Activated CD4-positive, CD25-positive, alpha-beta regulatory T cell treated with anti-CD3 and anti-CD28 coated beads, Interleukin-2, amount 50 U/mL, for 16 hours (primary cell): Measurements from ENCODE around the gene ITGB2.
"Not testable (repeated sequence)": the region's sequence is repeated elsewhere in the genome, so short reads cannot be mapped to it uniquely, and the experiment has no call there.

ENCODE experiments used
- DNase-seq: peaks from one replicate; pipeline ENCODE4 v3.0.0-alpha.2; 2020; ENCODE audit warnings: low read depth, low spot score

Gene ITGB2

DNA sequence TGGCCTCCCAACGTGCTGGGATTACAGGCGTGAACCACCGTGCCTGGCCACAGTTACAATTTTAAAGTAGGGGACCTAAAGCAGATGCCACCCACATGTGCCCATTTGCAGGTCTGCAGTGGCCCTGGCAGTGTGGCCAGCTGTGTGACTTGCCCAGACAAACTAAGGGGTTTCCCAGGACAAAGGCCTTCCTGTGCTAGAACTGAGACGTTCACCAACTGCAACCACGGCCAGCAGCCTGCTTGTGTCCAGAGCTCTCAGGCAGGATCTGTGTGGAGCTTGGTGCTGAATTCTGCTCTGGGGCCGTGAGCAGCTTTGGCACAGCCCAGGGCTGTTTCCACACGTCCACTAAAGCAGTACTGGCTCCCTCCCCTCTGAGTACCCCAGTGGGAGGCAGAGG lies 36.6 kb downstream of the ITGB2 start:
- no peak for DNase-seq

DNA sequence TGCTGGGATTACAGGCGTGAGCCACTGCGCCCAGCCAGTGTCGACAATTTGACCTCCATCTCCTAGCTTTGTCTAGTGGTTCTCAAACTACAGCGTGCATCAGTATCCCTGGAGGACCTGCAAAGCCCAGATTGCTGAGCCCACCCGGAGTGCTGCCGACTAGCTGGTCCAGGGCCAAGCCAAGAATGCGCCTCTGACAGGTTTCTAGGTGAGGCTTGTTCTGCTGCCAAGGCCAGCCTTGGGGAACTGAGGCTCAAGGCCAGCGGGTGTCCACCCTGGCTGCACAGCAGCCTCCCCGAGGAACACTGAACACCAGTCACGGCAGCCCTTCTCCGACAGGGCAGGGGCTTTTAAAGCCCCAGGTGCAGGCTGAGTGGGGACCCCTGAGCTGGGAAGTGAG lies 37.4 kb downstream of the ITGB2 start:
- no peak for DNase-seq

DNA sequence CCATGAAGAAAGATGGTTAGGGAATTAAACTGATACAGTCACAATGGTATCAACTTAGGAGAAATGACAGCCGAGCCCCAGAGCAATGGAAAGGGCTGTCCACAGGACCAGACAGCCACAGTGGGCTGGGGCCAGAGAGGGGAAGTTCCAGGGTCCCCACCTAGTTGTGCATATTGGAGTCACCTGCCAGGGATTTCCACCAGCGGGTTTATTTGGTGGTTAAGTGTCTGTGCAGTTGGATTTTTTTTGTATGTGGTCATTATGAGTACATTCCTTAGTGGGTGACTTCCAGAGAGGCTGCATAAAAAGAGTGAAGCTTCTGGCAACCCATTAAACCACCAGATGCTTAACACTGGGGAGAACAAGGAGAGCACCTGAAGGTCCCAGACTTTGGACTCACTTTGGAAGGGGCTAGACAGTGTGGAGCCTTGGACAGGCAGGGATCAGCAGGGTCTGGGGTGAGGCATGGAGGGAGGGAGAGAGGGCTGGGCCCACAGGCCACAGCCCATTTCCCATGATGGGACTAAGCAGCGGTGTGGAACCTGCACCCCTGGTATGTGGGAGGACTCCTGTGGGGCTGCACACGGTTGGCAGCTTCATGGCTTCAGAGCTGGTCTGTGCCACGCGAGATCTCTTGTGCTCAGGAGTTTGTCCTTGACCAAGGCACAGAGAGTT lies 39.4 kb downstream of the ITGB2 start:
- DNase-seq, result no peak

DNA sequence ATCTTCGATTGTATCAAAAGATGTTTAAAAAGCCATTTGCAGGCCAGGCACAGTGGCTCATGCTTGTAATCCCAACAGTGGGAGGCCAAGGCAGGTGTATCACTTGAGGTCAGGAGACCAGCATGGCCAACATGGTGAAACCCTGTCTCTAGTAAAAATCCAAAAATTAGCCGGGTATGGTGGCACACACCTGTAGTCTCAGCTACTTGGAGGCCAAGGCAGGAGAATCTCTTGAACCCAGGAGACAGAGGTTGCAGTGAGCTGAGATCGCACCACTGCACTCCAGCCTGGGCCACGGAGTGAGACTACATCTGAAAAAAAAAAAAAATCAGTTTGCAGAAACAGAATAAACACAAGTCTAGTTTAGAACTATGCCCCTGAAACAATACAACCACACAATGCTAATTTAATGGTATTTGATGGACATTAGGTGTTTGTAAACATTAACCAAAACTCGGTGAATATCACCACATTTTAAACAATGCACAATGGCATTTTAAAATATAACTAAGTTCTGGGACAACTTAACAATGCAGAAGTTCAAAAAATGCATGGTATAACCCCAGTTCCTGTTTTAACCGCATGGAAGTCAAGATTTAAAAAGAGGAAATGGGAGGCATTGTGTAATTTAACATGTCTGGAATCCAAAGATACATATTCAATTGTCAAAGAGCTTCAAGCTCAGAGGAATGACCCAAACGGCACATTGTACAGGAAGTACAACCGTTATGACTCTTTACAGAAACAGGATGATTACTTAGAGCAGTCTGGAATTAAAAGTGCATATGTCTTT lies 40.1 kb downstream of the ITGB2 start:
- DNase-seq, result no peak

DNA sequence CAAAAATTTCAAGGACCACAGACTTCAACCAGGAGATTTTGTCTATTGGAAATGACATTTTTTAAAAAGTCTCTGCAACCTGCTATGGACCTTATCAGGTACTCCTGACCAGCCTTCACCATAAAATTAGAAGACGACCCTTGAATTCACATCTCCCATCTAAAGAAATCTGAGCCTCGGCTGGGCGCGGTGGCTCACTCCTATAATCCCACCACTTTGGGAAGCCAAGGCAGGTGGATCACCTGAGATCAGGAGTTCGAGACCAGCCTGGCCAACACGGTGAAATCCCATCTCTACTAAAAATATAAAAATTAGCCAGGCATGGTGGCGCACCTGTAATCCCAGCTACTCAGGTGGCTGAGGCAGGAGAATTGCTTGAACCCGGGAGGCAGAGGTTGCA lies 41.5 kb downstream of the ITGB2 start:
- not testable (repeated sequence) for DNase-seq

DNA sequence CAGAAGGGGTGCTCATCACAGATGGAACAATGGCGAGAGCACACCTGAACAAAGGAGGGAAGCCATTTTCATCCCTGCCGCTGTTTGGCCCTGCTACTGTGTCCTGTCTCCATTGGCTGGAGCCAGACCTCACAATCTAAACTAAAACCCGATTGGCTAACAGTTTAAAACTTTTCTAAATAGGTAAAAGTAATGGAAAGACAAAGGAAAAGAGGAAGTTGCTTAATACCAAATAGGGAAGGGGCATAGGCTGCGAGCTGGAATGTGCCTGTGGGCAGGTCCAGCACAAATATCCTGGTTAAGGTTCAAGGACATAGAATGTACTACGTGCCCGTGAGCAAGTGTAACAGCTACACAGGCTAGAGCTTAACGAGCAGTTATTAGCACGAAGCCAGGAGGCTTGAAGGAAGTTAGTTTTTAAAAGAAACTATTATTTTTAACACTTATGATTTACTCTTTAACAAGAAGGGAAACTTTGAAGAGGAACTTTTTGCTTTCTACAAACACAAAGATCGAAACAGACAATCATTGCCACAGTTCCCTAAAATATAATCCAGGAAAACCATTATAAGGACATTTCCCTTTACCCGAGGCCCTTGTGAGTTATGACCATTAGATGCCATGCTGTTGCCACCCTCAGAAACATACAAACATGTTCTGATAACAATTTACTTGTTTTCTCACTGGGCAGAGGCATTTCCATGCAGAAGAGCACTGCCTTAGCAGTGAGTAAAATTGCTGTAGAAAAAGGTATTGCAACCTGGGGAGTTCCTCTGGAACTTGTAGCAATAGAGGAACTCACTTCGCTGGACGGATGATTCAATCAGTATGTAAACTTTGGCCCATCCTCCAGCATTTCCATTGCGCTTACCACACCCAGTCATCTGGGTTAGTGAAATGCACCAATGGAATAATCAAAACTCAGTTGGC lies 42.4 kb downstream of the ITGB2 start:
- DNase-seq, result no peak

DNA sequence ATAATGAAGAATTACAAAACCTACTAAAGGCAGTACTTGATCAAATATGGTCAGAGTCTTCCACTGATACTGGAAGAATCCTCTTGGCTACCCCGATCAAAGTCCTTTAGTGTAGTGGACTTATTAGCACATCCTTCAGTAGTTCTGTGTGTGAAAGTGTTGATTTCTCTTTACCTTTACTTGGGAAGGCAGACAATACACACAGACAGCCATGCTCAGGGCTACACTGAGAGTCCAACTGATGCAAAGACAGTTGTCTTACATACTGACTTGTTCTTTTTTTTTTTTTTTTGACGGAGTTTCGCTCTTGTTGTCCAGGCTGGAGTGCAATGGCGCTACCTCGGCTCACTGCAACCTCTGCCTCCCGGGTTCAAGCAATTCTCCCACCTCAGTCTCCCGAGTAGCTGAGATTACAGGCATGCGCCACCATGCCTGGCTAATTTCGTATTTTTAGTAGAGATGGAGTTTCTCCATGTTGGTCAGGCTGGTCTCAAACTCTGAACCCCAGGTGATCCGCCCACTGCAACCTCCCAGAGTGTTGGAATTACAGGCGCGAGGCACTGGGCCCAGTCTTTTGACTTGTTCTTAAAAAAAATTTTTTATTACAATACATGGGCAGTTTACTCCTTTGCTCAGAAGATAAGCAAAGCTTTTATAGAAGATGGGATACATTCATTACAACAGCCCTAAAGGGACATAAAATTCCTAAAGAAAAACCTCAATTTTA lies 43.7 kb downstream of the ITGB2 start:
- no peak for DNase-seq

DNA sequence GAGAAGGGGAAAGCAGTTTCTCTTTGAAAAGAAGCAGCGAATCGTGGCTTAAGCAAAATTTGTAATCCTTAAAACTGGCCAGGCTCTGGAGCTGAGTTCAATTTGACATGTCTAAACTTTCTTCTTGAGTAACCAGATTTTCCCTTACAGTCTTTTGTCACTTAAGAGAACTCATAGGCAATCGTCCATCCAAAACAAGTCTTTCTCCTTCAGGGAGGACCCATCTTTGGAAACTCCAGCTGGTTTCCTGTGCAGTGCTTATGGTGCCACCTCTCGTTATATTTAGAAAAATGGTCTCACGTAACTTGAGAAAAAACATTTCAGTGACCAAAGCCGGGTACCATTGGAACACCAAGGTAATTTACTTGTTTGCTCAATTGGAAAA lies 45.4 kb downstream of the ITGB2 start:
- no peak for DNase-seq

DNA sequence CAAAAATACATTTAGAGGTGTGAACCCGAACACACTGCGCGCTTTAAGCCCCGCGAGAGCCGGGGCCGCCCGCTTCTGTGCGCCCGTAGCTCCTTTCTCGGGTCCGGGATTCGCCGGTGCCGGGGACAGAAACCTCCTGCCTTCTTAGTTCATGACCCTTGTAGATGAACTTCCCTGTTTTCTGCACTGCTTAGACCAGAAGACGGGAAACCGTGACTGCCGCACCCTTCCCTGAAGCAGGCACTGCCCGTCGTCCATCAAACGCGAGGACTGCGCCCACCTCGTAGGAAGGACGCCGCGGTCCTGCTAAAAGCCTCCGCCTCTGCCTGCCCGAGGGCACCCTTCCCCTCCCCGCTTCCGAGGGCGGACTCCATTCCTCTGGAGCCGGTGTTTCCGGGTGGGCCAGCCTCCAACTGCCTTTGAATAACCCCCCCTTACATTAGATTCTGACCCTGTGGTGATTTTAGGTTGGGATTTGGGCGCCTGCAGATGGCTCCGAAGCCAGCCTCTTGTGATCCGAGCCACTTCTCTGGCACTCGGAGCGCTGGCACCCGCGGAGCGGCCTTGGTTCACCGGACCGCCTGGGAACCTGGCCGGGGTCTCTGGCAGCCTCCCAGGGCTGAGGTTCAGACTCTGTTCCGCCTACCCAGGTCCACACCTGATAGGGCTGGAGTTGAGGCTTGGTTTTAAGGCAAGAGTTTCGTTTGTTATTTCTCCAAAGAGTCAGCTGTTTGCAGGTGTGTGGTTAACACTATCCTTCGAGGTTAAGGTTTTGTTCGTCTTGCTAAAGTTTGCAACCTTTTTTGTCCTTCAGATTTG lies 46.0 kb downstream of the ITGB2 start:
- DNase-seq, result no peak

DNA sequence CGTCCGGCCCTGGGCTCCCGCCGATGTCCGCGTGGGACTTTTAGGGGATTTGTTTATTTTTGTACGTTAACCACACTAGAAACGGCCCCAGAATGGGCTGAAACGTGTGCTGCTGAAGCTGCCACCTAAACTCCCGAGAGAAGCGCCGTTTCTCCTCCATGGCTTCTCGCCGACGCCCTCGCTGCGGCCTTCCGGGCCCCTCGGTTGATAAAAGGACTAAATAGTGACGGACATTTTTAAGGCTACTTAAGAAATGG lies 46.5 kb downstream of the ITGB2 start:
- DNase-seq, result no peak

DNA sequence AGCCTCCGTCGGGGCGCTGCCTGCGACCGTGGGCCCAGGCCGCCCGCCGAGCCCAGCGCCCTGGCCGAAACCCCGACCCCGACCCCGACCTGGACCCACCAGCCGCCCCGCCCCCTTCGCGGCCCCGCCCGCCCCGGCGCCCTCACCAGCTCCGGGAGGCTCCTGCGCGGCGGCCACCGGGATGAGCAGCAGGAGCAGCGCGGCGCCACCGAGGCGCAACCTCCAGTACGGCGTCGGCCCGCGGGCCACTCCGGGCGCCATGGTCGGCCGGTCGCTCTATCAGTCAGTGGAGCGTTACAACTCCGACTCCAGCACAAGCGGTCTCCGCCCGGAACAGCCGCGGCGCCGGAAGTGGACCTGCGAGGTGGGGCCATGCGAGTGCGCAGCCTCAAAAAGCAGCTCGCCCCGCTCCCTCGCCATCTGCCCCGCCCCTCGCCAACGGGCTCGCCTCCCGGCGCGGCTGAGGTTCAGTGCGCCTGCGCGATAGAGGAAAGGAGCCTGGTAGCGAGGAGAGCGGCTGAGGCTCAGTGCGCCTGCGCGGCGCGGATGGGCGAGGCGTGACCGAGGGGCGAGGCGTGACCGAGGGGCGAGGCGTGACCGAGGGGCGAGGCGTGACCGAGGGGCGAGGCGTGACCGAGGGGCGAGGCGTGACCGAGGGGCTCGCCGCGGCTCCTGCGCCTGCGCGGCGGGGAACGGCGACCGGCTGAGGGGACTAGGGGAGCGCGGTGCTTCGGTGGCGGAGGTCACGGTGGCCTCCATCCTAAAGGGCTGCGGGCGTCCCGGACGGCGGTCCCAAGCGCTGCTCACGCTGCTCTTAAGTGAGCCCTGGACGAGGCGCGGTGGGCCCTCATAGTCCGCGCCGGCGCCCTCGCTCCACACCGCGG lies 47.1 kb downstream of the ITGB2 start, which contains the start of gene PTTG1IP:
Gene PTTG1IP, minus strand, starts transcription at position 335 of the 884 bp plus-strand sequence. Its CDS starts 74 bp downstream, at position 261.
- DNase-seq, result peak; percentile 99

DNA sequence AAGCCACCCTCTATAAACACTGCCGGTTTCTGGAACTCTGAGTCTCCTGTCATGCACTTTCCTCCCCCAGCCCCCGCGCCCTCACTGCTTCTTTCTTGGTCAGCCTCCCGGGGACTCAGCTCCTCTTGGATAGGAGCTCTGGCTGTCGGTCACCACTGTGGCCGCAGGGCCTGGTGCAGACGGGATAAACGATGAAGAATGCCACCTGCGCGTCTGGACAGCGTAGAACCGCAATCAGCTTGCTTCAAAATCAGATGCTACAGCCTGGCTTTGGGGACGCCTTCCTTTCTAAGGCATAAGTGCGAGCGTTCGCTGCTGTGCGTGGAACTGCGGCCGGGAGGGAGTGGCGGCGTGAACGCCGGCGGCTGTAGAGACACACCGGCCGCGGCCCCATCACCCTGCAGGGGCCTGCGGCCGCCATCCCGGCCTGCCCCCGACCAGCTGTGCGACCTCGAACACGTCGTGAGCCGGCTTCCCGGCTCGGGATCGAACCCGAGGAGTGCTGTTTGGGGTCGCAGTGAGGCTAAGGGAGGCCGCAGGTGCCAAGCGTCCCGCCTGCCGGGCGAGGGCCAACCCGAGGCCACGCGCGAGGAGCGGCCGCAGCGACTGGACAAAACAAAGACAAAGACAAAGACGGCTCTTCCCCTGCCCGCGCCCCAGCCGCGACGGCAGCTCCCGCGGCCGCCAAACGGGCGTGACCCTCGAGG lies 47.9 kb downstream of the ITGB2 start:
- DNase-seq, result no peak

DNA sequence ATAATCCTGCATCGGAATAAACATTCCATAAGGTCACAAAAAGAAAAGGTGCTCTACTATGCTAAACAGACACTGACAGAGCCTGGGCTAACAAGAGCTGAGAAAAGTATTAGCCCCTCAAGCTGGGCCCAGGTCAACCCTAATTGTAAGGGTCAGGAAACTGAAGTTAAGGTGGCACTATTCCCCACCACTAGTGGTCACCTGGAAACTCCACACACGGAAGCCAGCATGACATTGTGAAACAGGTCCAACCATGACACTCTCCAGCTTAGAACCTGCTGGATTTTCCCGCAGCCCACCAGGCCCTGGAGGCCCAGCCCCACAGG lies 48.4 kb downstream of the ITGB2 start:
- DNase-seq, result no peak

DNA sequence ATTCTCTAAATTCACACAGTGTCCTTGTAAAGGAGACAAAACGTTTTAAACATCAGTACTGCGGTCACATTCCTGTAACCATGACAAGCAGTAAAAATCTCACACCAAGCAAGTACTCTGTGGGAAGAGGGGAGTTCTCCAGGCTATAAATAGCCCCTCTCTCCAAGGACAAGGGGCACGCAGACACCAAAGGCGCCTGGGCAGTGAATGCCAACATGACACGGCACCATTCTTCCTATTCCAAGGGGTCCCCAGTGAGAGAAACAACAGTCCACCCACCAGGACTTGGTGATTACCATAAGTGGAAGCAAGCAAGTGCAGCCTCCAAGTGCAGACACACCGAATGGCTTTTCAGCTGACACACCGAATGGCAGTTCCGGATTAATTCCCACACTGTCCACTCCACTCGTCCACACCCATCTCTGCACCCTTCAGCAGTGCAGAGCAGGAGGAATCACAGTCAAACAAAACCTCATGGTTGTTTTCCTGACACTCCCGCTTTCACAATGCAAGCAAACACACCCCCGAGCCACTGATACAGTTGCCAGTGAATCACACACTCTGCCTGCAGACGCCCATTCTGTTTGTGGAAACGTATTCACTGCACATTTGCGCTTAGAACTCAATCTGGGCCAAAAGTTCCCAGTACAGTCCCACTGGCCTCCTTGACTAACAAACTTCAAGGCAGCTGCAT lies 49.0 kb downstream of the ITGB2 start:
- DNase-seq, result no peak

DNA sequence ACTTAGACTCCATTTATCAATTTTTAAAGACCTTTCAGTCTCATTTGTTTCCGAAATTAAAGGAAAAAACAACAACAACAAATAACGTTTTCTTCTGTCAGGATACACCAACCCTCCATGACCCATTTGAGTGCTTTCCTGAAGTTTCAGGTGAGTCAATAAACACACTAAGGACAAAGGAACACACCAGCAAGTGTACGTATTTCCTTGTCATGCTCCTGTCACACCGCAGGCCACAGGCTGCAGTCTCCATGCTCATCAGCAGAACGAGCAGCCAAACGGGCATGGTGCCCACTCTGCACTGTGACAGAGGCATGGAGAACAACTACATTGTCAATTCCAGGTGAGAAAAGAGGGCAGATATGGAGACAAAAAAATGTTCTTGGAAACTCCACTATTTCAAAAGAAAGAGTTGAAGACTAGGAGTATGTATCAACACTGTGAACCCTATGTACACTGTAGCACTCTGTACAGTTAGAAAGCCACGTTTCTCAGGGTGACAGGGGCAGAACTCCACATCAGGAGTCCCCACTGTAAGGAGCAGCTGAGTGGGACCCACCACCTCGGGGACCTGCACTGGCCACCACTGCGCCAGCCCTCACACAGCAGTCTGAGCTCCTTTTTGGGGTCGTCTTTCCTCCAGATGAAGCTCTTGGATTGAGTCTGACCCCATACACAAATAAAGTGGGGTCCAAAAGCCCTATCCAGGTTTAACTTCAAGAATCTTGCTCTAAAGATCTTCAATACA lies 49.8 kb downstream of the ITGB2 start:
- DNase-seq, result no peak

DNA sequence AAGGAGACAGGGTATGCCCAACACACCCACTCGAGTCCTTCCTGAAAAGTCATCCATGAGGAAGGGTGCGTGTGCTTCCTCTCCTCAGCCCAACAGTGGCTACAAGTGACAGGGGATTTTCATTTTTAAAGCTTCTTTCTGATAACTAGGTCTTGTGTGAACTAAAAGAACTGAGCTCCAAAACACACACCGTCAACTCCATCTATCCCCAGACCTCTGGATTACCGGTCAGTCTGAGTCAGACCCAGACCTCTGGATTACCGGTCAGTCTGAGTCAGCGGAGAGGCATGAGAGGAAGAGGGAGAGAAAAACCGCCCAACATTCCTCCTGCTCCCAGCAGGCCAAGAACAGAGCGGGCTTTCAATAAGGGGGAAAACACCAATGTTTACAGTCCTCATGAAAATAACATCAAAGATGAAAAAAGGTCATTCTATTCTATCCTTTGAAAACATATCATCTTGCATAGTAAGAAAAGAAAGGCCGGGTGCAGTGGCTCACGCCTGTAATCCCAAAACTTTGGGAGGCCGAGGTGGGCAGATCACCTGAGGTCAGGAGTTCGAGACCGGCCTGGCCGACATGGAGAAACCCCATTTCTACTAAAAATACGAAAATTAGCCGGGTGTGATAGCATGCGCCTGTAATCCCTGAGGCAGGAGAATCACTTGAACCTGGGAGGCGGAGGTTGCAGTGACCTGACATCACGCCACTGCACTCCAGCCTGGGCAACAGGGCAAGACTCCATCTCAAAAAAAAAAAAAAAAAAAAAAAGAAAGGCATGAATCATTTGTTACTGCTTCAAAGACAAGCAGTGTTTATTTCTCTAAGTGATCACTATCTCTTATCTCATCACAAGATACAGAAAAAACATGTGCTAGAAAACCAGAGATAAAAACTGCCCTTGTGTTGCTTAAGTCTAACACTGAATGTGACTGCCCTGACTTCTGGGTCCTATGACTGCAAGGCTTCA lies 50.6 kb downstream of the ITGB2 start:
- DNase-seq, result no peak

DNA sequence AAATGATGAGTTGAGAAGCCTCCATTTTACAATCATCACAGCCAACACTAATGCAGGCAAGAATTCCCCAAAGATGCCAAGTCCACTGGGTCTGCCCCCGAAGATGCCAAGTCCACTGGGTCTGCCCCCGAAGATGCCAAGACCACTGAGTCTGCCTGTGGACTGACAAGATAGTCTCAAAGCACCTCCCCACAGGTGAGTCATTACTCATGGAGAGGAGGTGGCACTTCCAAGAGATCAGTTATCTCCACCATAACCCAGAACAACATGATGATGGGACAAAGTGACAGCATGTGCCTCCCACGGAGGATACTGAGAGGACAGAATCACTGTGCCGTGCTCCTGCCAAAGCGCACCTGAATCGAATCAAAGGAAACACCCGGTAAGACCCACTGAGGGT lies 52.0 kb downstream of the ITGB2 start:
- no peak for DNase-seq
